H1 (cell line): ENCODE measurements around the gene TM9SF1. TPM values are rescaled to one million over a fixed set of nuclear protein-coding genes. Genes with fewer than 3 reads are reported as not detected.

Experiments
- CTCF ChIA-PET: fragments of 300-600 bp; sonication (Branson Sonifier 250); formaldehyde crosslinking; loops from one replicate; lab custom pipeline; 2021; ENCODE audit not compliant: partially characterized antibody; lab: Charles Lee
- POLR2A ChIA-PET: fragments of 300-600 bp; sonication (Branson Sonifier 250); formaldehyde crosslinking; loops from one replicate; lab custom pipeline; 2021; ENCODE audit warnings: inconsistent platforms; ENCODE audit not compliant: partially characterized antibody; lab: Charles Lee
- DNase-seq, 2 experiments: peaks; one replicate each; pipeline versions ENCODE4 v3.0.0 to v3.0.0-alpha.2; 2010 to 2022; ENCODE audit warnings: low spot score in 2 of 2, low read depth in 1 of 2, mixed read lengths in 1 of 2
- FAIRE-seq: peaks from 2 replicates; lab custom pipeline; 2011; peaks lifted over from hg19 to GRCh38; lab: Jason Lieb, UNC
- H2AFZ ChIP-seq: 2 replicates; pipeline ENCODE4 v1.8.1; 2012; ENCODE audit warnings: low read length, inconsistent platforms
- H2AK5ac ChIP-seq: 2 replicates; pipeline ENCODE4 v1.6.1; 2013; ENCODE audit warnings: low read depth, low read length
- H2BK120ac ChIP-seq: replicated peaks from 2 replicates; pipeline ENCODE3; 2013; ENCODE audit warnings: low read depth, low read length, inconsistent platforms
- H2BK12ac ChIP-seq: 2 replicates; pipeline ENCODE4 v1.6.1; 2013; ENCODE audit warnings: low read depth, low read length
- H2BK15ac ChIP-seq: 2 replicates; pipeline ENCODE4 v1.6.1; 2013; ENCODE audit warnings: low read length
- H2BK20ac ChIP-seq: 2 replicates; pipeline ENCODE4 v1.6.1; 2013; ENCODE audit warnings: low read length
- H2BK5ac ChIP-seq: 2 replicates; pipeline ENCODE4 v1.6.1; 2013; ENCODE audit warnings: low read depth, low read length
- H3K14ac ChIP-seq: 2 replicates; pipeline ENCODE4 v1.6.1; 2013; ENCODE audit warnings: inconsistent platforms; ENCODE audit not compliant: insufficient read length
- H3K18ac ChIP-seq: 2 replicates; pipeline ENCODE4 v1.6.1; 2013; ENCODE audit warnings: low read length; ENCODE audit errors: extremely low read depth
- H3K23ac ChIP-seq: 2 replicates; pipeline ENCODE4 v1.6.1; 2013; ENCODE audit warnings: inconsistent platforms; ENCODE audit not compliant: insufficient read length
- H3K23me2 ChIP-seq: 2 replicates; pipeline ENCODE4 v1.6.1; 2013; ENCODE audit warnings: low read depth, low read length
- H3K27ac ChIP-seq: 2 replicates; pipeline ENCODE4 v1.6.1; 2011; ENCODE audit warnings: low read depth, low read length, inconsistent platforms
- H3K27me3 ChIP-seq, 4 experiments: replicated peaks in 1 of 4; 1 replicate in 1 of 4; 2 replicates in 3 of 4; pipeline versions ENCODE4 v1.6.1 to v1.8.1; 2011 to 2013; ENCODE audit warnings: low read length in 3 of 4, mild to moderate bottlenecking in 3 of 4, inconsistent platforms in 2 of 4, mixed read lengths in 2 of 4, moderate library complexity in 1 of 4; ENCODE audit not compliant: control insufficient read depth in 3 of 4, insufficient read depth in 3 of 4; ENCODE audit errors: extremely low read depth in 1 of 4
- H3K36me3 ChIP-seq, 4 experiments: 2 replicates each; pipeline versions ENCODE4 v1.6.1 to v1.8.1; 2011 to 2013; ENCODE audit warnings: mild to moderate bottlenecking in 4 of 4, low read length in 3 of 4, moderate library complexity in 2 of 4, control low read depth in 1 of 4, inconsistent platforms in 1 of 4; ENCODE audit not compliant: insufficient read depth in 4 of 4, control insufficient read depth in 2 of 4
- H3K4ac ChIP-seq: replicated peaks from 2 replicates; pipeline ENCODE3; 2013; ENCODE audit warnings: low read length, low read depth, mixed read lengths, inconsistent platforms; ENCODE audit not compliant: insufficient read length
- H3K4me1 ChIP-seq, 4 experiments: replicated peaks in 1 of 4; 1 replicate in 1 of 4; 2 replicates in 3 of 4; pipeline versions ENCODE4 v1.6.1 to v1.8.1; 2011 to 2013; ENCODE audit warnings: low read length in 3 of 4, inconsistent platforms in 2 of 4, mixed read lengths in 1 of 4; ENCODE audit not compliant: insufficient read depth in 4 of 4, control insufficient read depth in 3 of 4
- H3K4me2 ChIP-seq, 2 experiments: 2 replicates each; pipeline versions ENCODE4 v1.6.1 to v1.8.1; 2011 to 2013; ENCODE audit warnings: low read depth in 2 of 2, low read length in 2 of 2, control low read depth in 1 of 2, inconsistent platforms in 1 of 2, mild to moderate bottlenecking in 1 of 2; ENCODE audit not compliant: insufficient read depth in 1 of 2
- H3K4me3 ChIP-seq, 4 experiments: fragments of 200-600, 300-600 bp in 1 of 4; sonication (generic), shearing (Covaris generic), sonication (Bioruptor Twin) in 1 of 4; 2 replicates each; pipeline versions ENCODE4 v1.5.1 to v1.8.1; 2011 to 2016; ENCODE audit warnings: low read length in 4 of 4, low read depth in 3 of 4, control low read depth in 2 of 4, inconsistent platforms in 2 of 4, mild to moderate bottlenecking in 2 of 4, mixed read lengths in 1 of 4, moderate library complexity in 1 of 4; ENCODE audit not compliant: insufficient read depth in 2 of 4; ENCODE audit errors: extremely low read depth in 1 of 4
- H3K56ac ChIP-seq: replicated peaks from 2 replicates; pipeline ENCODE3; 2013; ENCODE audit warnings: low read depth, mild to moderate bottlenecking, mixed read lengths, low read length, inconsistent platforms; ENCODE audit not compliant: insufficient read length
- H3K79me1 ChIP-seq: 2 replicates; pipeline ENCODE4 v1.6.1; 2013; ENCODE audit warnings: low read depth, low read length, control low read depth
- H3K79me2 ChIP-seq, 2 experiments: 2 replicates each; pipeline versions ENCODE4 v1.6.1 to v1.8.1; 2012 to 2013; ENCODE audit warnings: low read length in 2 of 2, mild to moderate bottlenecking in 2 of 2, inconsistent platforms in 1 of 2; ENCODE audit not compliant: insufficient read depth in 2 of 2, control insufficient read depth in 1 of 2
- H3K9ac ChIP-seq, 4 experiments: replicated peaks in 1 of 4; 1 replicate in 1 of 4; 2 replicates in 3 of 4; pipeline versions ENCODE4 v1.6.1 to v1.8.1; 2011 to 2013; ENCODE audit warnings: low read depth in 3 of 4, low read length in 3 of 4, control low read depth in 2 of 4, mild to moderate bottlenecking in 2 of 4, moderate library complexity in 2 of 4, inconsistent platforms in 1 of 4; ENCODE audit errors: extremely low read depth in 1 of 4
- H3K9me3 ChIP-seq, 2 experiments: 2 replicates each; pipeline versions ENCODE4 v1.6.1 to v1.8.1; 2012 to 2013; ENCODE audit warnings: mild to moderate bottlenecking in 2 of 2, moderate library complexity in 2 of 2, control low read depth in 1 of 2, inconsistent platforms in 1 of 2, low read depth in 1 of 2, low read length in 1 of 2, mixed read lengths in 1 of 2; ENCODE audit not compliant: insufficient read depth in 2 of 2
- H4K20me1 ChIP-seq, 2 experiments: replicated peaks in 1 of 2; 2 replicates each; pipeline versions ENCODE3 to v1.8.1; 2011 to 2013; ENCODE audit warnings: inconsistent platforms in 2 of 2, low read length in 2 of 2, mild to moderate bottlenecking in 1 of 2; ENCODE audit not compliant: insufficient read depth in 2 of 2, control insufficient read depth in 1 of 2
- H4K5ac ChIP-seq: 2 replicates; pipeline ENCODE4 v1.6.1; 2013; ENCODE audit warnings: low read length, low read depth, mixed read lengths, inconsistent platforms; ENCODE audit not compliant: insufficient read length
- H4K8ac ChIP-seq: 2 replicates; pipeline ENCODE4 v1.8.0; 2013; ENCODE audit warnings: mild to moderate bottlenecking, moderate library complexity, low read length, inconsistent platforms; ENCODE audit not compliant: insufficient read depth; ENCODE audit errors: extremely low read depth
- H4K91ac ChIP-seq: replicated peaks from 2 replicates; pipeline ENCODE3; 2013; ENCODE audit warnings: low read length, mixed read lengths, inconsistent platforms; ENCODE audit not compliant: insufficient read length
- CEBPB ChIP-seq: IDR thresholded peaks from 2 replicates; pipeline ENCODE4 v1.6.1; 2012; ENCODE audit warnings: low read depth, low read length
- CREB1 ChIP-seq: IDR thresholded peaks from 2 replicates; pipeline ENCODE4 v1.6.1; 2012; ENCODE audit warnings: inconsistent platforms
- GABPA ChIP-seq: IDR thresholded peaks from 2 replicates; pipeline ENCODE4 v1.6.1; 2011; ENCODE audit warnings: mild to moderate bottlenecking, low read length, moderate library complexity, borderline replicate concordance; ENCODE audit not compliant: insufficient read depth
- HDAC2 ChIP-seq, 2 experiments: fragments of 300-600 bp in 1 of 2; sonication (generic) in 1 of 2; IDR thresholded peaks; 2 replicates each; pipeline ENCODE4 v1.6.1; 2011 to 2012; ENCODE audit warnings: low read depth in 2 of 2, low read length in 2 of 2, mild to moderate bottlenecking in 2 of 2, moderate library complexity in 2 of 2, borderline replicate concordance in 1 of 2, inconsistent platforms in 1 of 2
- POLR2A ChIP-seq, 2 experiments: IDR thresholded peaks; 1 replicate in 1 of 2; 2 replicates in 1 of 2; pipeline ENCODE4 v1.6.1; 2011; ENCODE audit warnings: low read depth in 2 of 2, low read length in 2 of 2, mild to moderate bottlenecking in 2 of 2; ENCODE audit errors: control extremely low read depth in 1 of 2
- RAD21 ChIP-seq, 2 experiments: IDR thresholded peaks in 1 of 2; conservative IDR thresholded peaks in 1 of 2; 2 replicates each; pipeline ENCODE4 v1.6.1; 2011; ENCODE audit warnings: low read depth in 2 of 2, low read length in 2 of 2, improper control_type of control experiment in 1 of 2, inconsistent platforms in 1 of 2, mild to moderate bottlenecking in 1 of 2, moderate library complexity in 1 of 2
- TAF1 ChIP-seq: IDR thresholded peaks from 2 replicates; pipeline ENCODE4 v1.6.1; 2011; ENCODE audit warnings: mild to moderate bottlenecking, low read depth, low read length
- YY1 ChIP-seq: IDR thresholded peaks from 2 replicates; pipeline ENCODE4 v1.6.1; 2011; ENCODE audit warnings: low read depth, mild to moderate bottlenecking, low read length
- WGBS, 2 experiments: shearing (Covaris generic) in 1 of 2; methylation state at CpG; one replicate each; pipeline versions ENCODE4 v1.1.6 to v1.1.7; 2013 to 2015; ENCODE audit warnings: low lambda C conversion rate in 2 of 2, mixed read lengths in 2 of 2, inconsistent platforms in 1 of 2, low coverage in 1 of 2, missing lambda C conversion rate in 1 of 2; ENCODE audit not compliant: insufficient replicate concordance in 2 of 2, insufficient coverage in 1 of 2, insufficient read length in 1 of 2; ENCODE audit errors: extremely low coverage in 1 of 2, missing lambda C conversion rate in 1 of 2; 5-methylcytosine and 5-hydroxymethylcytosine counted together
- polyA plus RNA-seq, 7 experiments: library from polyadenylated mRNA; depleted of rRNA in 3 of 7; stranded (reverse) in 5 of 7; unstranded in 2 of 7; fragments of >200 nt in 5 of 7; fragments of 200-250 nt in 2 of 7; gene quantifications; 1 replicate in 5 of 7; 2 replicates in 1 of 7; 4 replicates in 1 of 7; pipeline versions ENCODE4 v1.2.1 to v1.2.3, GENCODE V29; 2011 to 2013; ENCODE audit warnings: missing spikeins in 2 of 7, mixed read lengths in 2 of 7
- total RNA-seq: library from RNA; stranded (reverse); fragmentation: NEBNext Ultra II Directional; extraction: Animal tissue kit (Norgen Biotek cat#: 25700); gene quantifications from 2 replicates; pipeline ENCODE4 v1.2.1, GENCODE V29; 2021
- TF ChIP-seq, protein P1 (sequence below): IDR thresholded peaks from 2 replicates; pipeline ENCODE4 v1.6.1; 2012; ENCODE audit warnings: inconsistent platforms

Gene TM9SF1
- total and polyA plus RNA-seq, 2 of the 8 experiments (the other 6 are each of a cell fraction or from before 2014, with no cell fraction given), result 22.2 to 29.2 TPM

DNA sequence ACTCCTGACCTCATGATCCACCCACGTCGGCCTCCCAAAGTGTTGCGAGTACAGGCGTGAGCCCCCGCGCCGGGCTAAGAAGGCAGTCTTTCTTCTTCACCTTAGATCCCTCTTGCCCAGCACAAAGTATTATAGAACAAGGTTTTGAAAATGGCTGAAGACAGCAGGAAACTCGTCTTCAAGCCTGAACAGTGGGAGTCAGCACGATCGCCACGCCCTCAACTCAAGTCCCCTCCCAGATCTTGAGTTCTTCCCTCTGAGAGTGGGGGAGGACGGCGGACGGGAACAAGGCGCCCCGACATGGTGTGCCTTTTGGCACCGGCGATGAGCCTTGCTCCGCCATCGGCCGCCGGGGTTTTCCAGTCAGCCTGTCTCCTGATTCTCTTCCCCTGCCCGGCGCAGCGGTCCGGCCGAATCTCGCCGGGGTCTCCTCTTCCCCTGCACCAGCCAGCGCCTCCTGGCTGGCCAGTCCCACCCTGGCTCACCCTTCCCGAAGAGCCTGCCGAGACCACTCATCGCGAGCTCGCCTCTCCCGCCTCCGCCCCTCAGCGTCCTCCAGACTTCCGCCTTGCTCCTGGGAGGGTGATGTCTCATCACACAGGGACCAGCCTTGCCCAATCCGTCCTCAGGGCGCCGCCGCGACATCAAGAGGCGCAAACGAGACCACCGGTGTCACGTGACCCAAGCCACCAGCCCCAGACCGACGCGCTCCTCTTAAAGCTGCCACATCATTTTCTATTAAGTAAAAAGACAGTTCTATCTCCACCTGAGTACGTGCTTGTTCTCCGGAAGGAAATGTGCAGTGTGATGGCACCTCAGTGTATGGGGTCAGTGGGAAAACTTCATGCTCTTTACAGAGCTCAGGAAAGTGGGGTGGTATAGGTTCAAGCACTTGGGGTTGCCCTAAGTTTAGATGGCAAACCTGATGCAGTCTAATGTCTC lies 18.0 kb upstream of the TM9SF1 start, which contains the start of gene CHMP4A:
Gene CHMP4A (minus strand): TSS at position 565 of the 942 bp plus-strand sequence. CDS start 49 bp downstream, at position 516.
- Histone ChIP-seq H3K27me3 (no peaks in the 10 kb centered on the region), H3K23me2 (peaks cover 8% of the 10 kb centered on the region), H2AFZ (0 out of 2 replicates have a peak within 1 kb of the TSS, but pooled peaks have one; percentile 72), H2BK20ac (no peak within 1 kb of the TSS), H3K9me3 (no peaks in the 10 kb centered on the region), H3K79me1 (no peaks in the 10 kb centered on the region), H4K91ac (no peak within 1 kb of the TSS), H2AK5ac (0 out of 2 replicates have a peak within 1 kb of the TSS, but pooled peaks have one; percentile 5), H2BK12ac (no peak within 1 kb of the TSS), H3K4me3 (peak within 1 kb of the TSS; percentile 68 to 97 (median 92)), H3K18ac (peak within 1 kb of the TSS; percentile 83; the same call in 1 of the 2 replicates), H3K4me2 (peak within 1 kb of the TSS; percentile 80 to 90), H3K9ac (peak within 1 kb of the TSS; percentile 91 to 98 (median 96)), H3K36me3 (peaks cover 12 to 26% (median 24%) of the 10 kb centered on the region in 4 experiments; a peak in 7 of 8 replicates), H2BK5ac (peak within 1 kb of the TSS; percentile 91), H2BK15ac (no peak within 1 kb of the TSS), H3K23ac (no peak within 1 kb of the TSS), H4K8ac (peak within 1 kb of the TSS; percentile 97; the same call in 1 of the 2 replicates), H3K27ac (peak within 1 kb of the TSS; percentile 99), H3K79me2 (peaks cover 0 to 3% of the 10 kb centered on the region in 2 experiments; a peak in 1 of 4 replicates), H3K4me1 (peaks cover 0 to 5% (median 2%) of the 10 kb centered on the region in 4 experiments; a peak in 1 of 7 replicates), H4K5ac (peak within 1 kb of the TSS; percentile 74), H4K20me1 (no peaks in the 10 kb centered on the region), H3K14ac (no peak within 1 kb of the TSS), H2BK120ac (no peak within 1 kb of the TSS), H3K4ac (peak within 1 kb of the TSS; percentile 73), H3K56ac (peak within 1 kb of the TSS; percentile 56)
- DNase-seq (peak; percentile 91 to 94), FAIRE-seq (no peak)
- CTCF ChIA-PET, result interaction anchor here (1.0 to 2.1 kb wide), 9 partner anchors 9 to 119 kb away, joined by 3 to 9 read pairs (median 4); partner anchors contain the start of genes IPO4 and PSME2
- POLR2A ChIA-PET, result interaction anchor here (0.6 to 11.1 kb wide), 31 partner anchors 9 to 217 kb away, joined by 3 to 119 read pairs (median 4); partner anchors contain the start of genes DHRS1, EMC9, GMPR2 and IPO4
- 1% methylated on average over 50 of the region's 53 CpGs; no CpG with 5 or more reads in 1 of the 2 experiments for WGBS, 2 experiments
- TF ChIP-seq RAD21 (IDR thresholded peaks at IDR 0.05 in 1 of 2, conservative IDR thresholded peaks at IDR 0.05 in 1 of 2; ENCODE audit: low read depth in 2 of 2, low read length in 2 of 2) (no peak; a peak in 1 of 4 replicates), GABPA (no peak), CREB1 (peak; percentile 99), TAF1 (peak; percentile 94), POLR2A (IDR thresholded peaks at IDR 0.05; ENCODE audit: control extremely low read depth in 1 of 2, low read depth in 2 of 2, low read length in 2 of 2) (peak; percentile 98), CEBPB (peak; percentile 63; the same call in 1 of the 2 replicates), HDAC2 (IDR thresholded peaks at IDR 0.05; ENCODE audit: borderline replicate concordance in 1 of 2, low read depth in 2 of 2, low read length in 2 of 2) (no peak), YY1 (peak; percentile 82)
- TF ChIP-seq, protein P1, sequence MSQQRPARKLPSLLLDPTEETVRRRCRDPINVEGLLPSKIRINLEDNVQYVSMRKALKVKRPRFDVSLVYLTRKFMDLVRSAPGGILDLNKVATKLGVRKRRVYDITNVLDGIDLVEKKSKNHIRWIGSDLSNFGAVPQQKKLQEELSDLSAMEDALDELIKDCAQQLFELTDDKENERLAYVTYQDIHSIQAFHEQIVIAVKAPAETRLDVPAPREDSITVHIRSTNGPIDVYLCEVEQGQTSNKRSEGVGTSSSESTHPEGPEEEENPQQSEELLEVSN, result peak; percentile 66
